Central memory CD8-positive, alpha-beta T cell (primary cell): Measurements from ENCODE around the gene NUBPL.

ENCODE experiments used
- ATAC-seq: fragments of 150-1000 bp; cut with Tn5 transposase; replicated peaks from 2 replicates; pipeline ENCODE4 v1.10.0; 2022; ENCODE audit warnings: mild to moderate bottlenecking, moderate FRiP score, moderate number of reproducible peaks; ENCODE audit not compliant: poor library complexity, severe bottlenecking; ENCODE audit errors: extremely low read depth
- DNase-seq, 2 donors: peaks; one replicate each; pipeline ENCODE4 v3.0.0; 2021; ENCODE audit warnings: low spot score in 2 of 2
- H3K27ac Mint-ChIP-seq: one replicate; pipeline ENCODE4 v1.8.0; 2022; ENCODE audit warnings: low read depth, mild to moderate bottlenecking, moderate library complexity, mixed read lengths
- H3K27me3 Mint-ChIP-seq: one replicate; pipeline ENCODE4 v1.8.0; 2022; ENCODE audit warnings: mixed read lengths
- H3K36me3 Mint-ChIP-seq: one replicate; pipeline ENCODE4 v1.8.0; 2022; ENCODE audit warnings: mild to moderate bottlenecking, moderate library complexity, mixed read lengths; ENCODE audit not compliant: insufficient read depth
- H3K4me1 Mint-ChIP-seq: one replicate; pipeline ENCODE4 v1.8.0; 2022; ENCODE audit warnings: mixed read lengths
- H3K4me3 Mint-ChIP-seq: one replicate; pipeline ENCODE4 v1.8.0; 2022; ENCODE audit warnings: mild to moderate bottlenecking, moderate library complexity, mixed read lengths
- H3K9me3 Mint-ChIP-seq: one replicate; pipeline ENCODE4 v1.8.0; 2022; ENCODE audit warnings: mixed read lengths

The NUBPL gene

GRCh38 chr14:31561155-31561846, at the start of gene NUBPL:
Gene NUBPL (plus strand): TSS chr14:31561404. CDS start chr14:31561440, 36 bp downstream.
- H3K9me3 Mint-ChIP-seq = peaks cover 7% of the 10 kb centered on the region
- DNase-seq (peak; percentile 97 to 99), ATAC-seq (peak; percentile 90)
- H3K27ac Mint-ChIP-seq = peak within 1 kb of the TSS; percentile 99
- H3K27me3 Mint-ChIP-seq = peaks cover 26% of the 10 kb centered on the region
- H3K4me3 Mint-ChIP-seq = peak within 1 kb of the TSS; percentile 94
- H3K4me1 Mint-ChIP-seq = peaks cover 27% of the 10 kb centered on the region
- peaks cover 14% of the 10 kb centered on the region for H3K36me3 Mint-ChIP-seq

- Mint-ChIP-seq H3K9me3 (no peaks in the 10 kb centered on the region), H3K36me3 (no peaks in the 10 kb centered on the region), H3K27ac (no peak overlapping the region), H3K4me1 (no peaks in the 10 kb centered on the region), H3K27me3 (peaks cover 29% of the 10 kb centered on the region), H3K4me3 (no peak overlapping the region)
- ATAC-seq = no peak
- DNase-seq = no peak
These were observed 34.1 kb upstream of the NUBPL start for GRCh38 chr14:31527087-31527486.

GRCh38 chr14:31527546-31527945, 33.7 kb upstream of the NUBPL start:
- H3K36me3 Mint-ChIP-seq = no peaks in the 10 kb centered on the region
- peaks cover 29% of the 10 kb centered on the region for H3K27me3 Mint-ChIP-seq
- H3K4me1 Mint-ChIP-seq = no peaks in the 10 kb centered on the region
- no peak overlapping the region for H3K4me3 Mint-ChIP-seq
- ATAC-seq = no peak
- no peaks in the 10 kb centered on the region for H3K9me3 Mint-ChIP-seq
- H3K27ac Mint-ChIP-seq = no peak overlapping the region
- DNase-seq = no peak

GRCh38 chr14:31529053-31529452, 32.2 kb upstream of the NUBPL start:
- no peak overlapping the region for H3K27ac Mint-ChIP-seq
- DNase-seq = no peak
- H3K4me1 Mint-ChIP-seq = no peaks in the 10 kb centered on the region
- no peaks in the 10 kb centered on the region for H3K36me3 Mint-ChIP-seq
- no peak for ATAC-seq
- H3K27me3 Mint-ChIP-seq = peaks cover 26% of the 10 kb centered on the region
- H3K9me3 Mint-ChIP-seq = no peaks in the 10 kb centered on the region
- no peak overlapping the region for H3K4me3 Mint-ChIP-seq

- H3K4me1 Mint-ChIP-seq = no peaks in the 10 kb centered on the region
- ATAC-seq (no peak), DNase-seq (no peak)
- H3K27ac Mint-ChIP-seq = no peak overlapping the region
- H3K4me3 Mint-ChIP-seq = no peak overlapping the region
- no peaks in the 10 kb centered on the region for H3K36me3 Mint-ChIP-seq
- H3K9me3 Mint-ChIP-seq = no peaks in the 10 kb centered on the region
- peaks cover 26% of the 10 kb centered on the region for H3K27me3 Mint-ChIP-seq
These were observed 31.1 kb upstream of the NUBPL start for GRCh38 chr14:31530136-31530535.

- Mint-ChIP-seq H3K27me3 (peaks cover 68% of the 10 kb centered on the region), H3K4me3 (no peak overlapping the region), H3K4me1 (no peaks in the 10 kb centered on the region), H3K36me3 (no peaks in the 10 kb centered on the region), H3K27ac (no peak overlapping the region), H3K9me3 (no peaks in the 10 kb centered on the region)
- ATAC-seq (no peak), DNase-seq (no peak)
These were observed 24.8 kb upstream of the NUBPL start for GRCh38 chr14:31536201-31536960.

- no peaks in the 10 kb centered on the region for H3K36me3 Mint-ChIP-seq
- DNase-seq (no peak), ATAC-seq (no peak)
- H3K9me3 Mint-ChIP-seq = no peaks in the 10 kb centered on the region
- H3K27ac Mint-ChIP-seq = no peak overlapping the region
- no peak overlapping the region for H3K4me3 Mint-ChIP-seq
- peaks cover 51% of the 10 kb centered on the region for H3K27me3 Mint-ChIP-seq
- no peaks in the 10 kb centered on the region for H3K4me1 Mint-ChIP-seq
These were observed 19.5 kb upstream of the NUBPL start for GRCh38 chr14:31541702-31542101.

- H3K4me3 Mint-ChIP-seq = no peak overlapping the region
- H3K27me3 Mint-ChIP-seq = peaks cover 47% of the 10 kb centered on the region
- no peak for DNase-seq
- ATAC-seq = no peak
- no peaks in the 10 kb centered on the region for H3K9me3 Mint-ChIP-seq
- no peak overlapping the region for H3K27ac Mint-ChIP-seq
- no peaks in the 10 kb centered on the region for H3K4me1 Mint-ChIP-seq
- H3K36me3 Mint-ChIP-seq = no peaks in the 10 kb centered on the region
These were observed 17.0 kb upstream of the NUBPL start for GRCh38 chr14:31543969-31544799.

GRCh38 chr14:31544816-31545215, 16.4 kb upstream of the NUBPL start:
- no peaks in the 10 kb centered on the region for H3K4me1 Mint-ChIP-seq
- ATAC-seq (no peak), DNase-seq (no peak)
- H3K4me3 Mint-ChIP-seq = no peak overlapping the region
- H3K36me3 Mint-ChIP-seq = no peaks in the 10 kb centered on the region
- peaks cover 47% of the 10 kb centered on the region for H3K27me3 Mint-ChIP-seq
- H3K27ac Mint-ChIP-seq = no peak overlapping the region
- H3K9me3 Mint-ChIP-seq = no peaks in the 10 kb centered on the region

GRCh38 chr14:31545328-31545727, 15.9 kb upstream of the NUBPL start:
- no peak overlapping the region for H3K27ac Mint-ChIP-seq
- peaks cover 52% of the 10 kb centered on the region for H3K27me3 Mint-ChIP-seq
- no peak for DNase-seq
- ATAC-seq = no peak
- H3K4me3 Mint-ChIP-seq = no peak overlapping the region
- H3K36me3 Mint-ChIP-seq = no peaks in the 10 kb centered on the region
- H3K9me3 Mint-ChIP-seq = no peaks in the 10 kb centered on the region
- H3K4me1 Mint-ChIP-seq = no peaks in the 10 kb centered on the region

GRCh38 chr14:31549817-31550216, 11.4 kb upstream of the NUBPL start:
- no peaks in the 10 kb centered on the region for H3K9me3 Mint-ChIP-seq
- DNase-seq = no peak
- no peak overlapping the region for H3K4me3 Mint-ChIP-seq
- H3K27me3 Mint-ChIP-seq = peaks cover 60% of the 10 kb centered on the region
- no peak overlapping the region for H3K27ac Mint-ChIP-seq
- ATAC-seq = no peak
- H3K36me3 Mint-ChIP-seq = no peaks in the 10 kb centered on the region
- no peaks in the 10 kb centered on the region for H3K4me1 Mint-ChIP-seq

- no peaks in the 10 kb centered on the region for H3K36me3 Mint-ChIP-seq
- no peak overlapping the region for H3K4me3 Mint-ChIP-seq
- H3K9me3 Mint-ChIP-seq = no peaks in the 10 kb centered on the region
- no peaks in the 10 kb centered on the region for H3K4me1 Mint-ChIP-seq
- H3K27me3 Mint-ChIP-seq = peaks cover 67% of the 10 kb centered on the region
- no peak overlapping the region for H3K27ac Mint-ChIP-seq
- ATAC-seq = no peak
- DNase-seq = no peak
These were observed 10.6 kb upstream of the NUBPL start for GRCh38 chr14:31550589-31550988.
